LHCN-M2 (cell line): ENCODE data around the gene RFX7. TPM values are rescaled to one million over a fixed set of nuclear protein-coding genes. Genes with fewer than 3 reads are reported as not detected.

Experiments used
- DNase-seq: peaks from one replicate; pipeline ENCODE4 v3.0.0-alpha.2; 2012; ENCODE audit warnings: low read depth
- total RNA-seq: library from RNA; depleted of rRNA; stranded (reverse); fragments of >200 nt; gene quantifications from 2 replicates; pipeline ENCODE4 v1.2.3, GENCODE V29; 2014

Gene RFX7
- total RNA-seq, 1 experiment from 2014 or later, result 9.8 TPM

DNA sequence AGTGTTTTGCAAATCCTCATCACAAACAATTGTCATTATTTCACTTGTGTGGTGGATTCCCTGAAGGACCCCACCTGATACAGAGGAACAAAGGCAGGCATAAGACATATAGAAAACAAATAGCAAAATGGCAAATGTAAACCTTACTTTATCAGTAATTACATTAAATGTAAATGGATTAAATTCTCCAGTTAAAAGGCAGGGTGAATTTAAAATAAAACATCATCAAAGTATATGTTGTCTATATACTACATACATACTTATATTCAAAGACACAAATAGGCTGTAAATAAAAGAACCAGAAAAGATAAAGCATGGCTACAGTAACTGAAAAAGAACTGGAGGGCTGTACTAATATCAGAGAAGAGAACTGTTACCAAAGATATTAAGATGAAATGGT, 117.3 kb downstream of the RFX7 start:
- no peak for DNase-seq

DNA sequence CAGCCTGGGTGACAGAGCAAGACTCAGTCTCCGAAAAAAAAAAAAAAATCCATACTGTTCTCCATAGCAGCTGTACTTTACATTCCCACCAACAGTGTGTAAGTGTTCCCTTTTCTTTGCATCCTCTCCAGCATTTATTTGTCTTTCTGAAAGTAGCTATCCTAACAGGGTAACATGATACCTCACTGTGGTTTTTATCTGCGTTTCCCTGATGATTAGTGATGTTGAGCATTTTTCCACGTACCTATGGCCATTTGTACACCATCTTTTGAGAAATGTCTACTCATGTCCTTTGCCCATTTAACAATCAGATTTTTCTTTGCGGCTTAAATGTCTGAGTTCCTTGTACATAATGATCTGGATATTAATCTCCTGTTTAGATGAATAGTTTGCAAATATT, 119.3 kb downstream of the RFX7 start:
- DNase-seq, result peak; percentile 19

- no peak for DNase-seq
These were observed 137.8 kb downstream of the RFX7 start for GRCh38 chr15:56105855-56106254.

- DNase-seq, result no peak
These were observed 141.2 kb downstream of the RFX7 start for GRCh38 chr15:56102441-56102840.

- no peak for DNase-seq
These were observed 144.4 kb downstream of the RFX7 start for GRCh38 chr15:56099311-56099710.

GRCh38 chr15:56098195-56098863, 145.3 kb downstream of the RFX7 start:
- no peak for DNase-seq

DNA sequence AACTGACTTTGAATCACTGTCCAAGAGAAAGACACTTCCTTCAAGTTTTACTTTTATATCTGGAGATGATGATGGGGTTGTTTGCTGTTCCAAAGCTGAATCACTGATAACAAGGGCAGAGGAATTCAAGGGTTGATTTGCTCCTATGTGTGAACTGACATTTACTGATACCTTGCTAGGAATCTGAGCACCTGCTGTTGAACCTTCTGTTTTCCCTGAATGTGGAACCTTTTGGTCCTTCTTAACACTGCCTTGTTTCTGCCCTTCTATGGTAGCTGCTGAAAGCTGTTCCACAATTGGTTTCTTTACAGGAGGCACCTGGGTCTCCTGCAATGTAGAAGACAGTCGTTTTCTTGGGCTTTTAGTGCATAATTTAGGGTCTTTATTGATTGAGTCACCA, 148.3 kb downstream of the RFX7 start:
- DNase-seq, result no peak

GRCh38 chr15:56094171-56094570, 149.5 kb downstream of the RFX7 start:
- no peak for DNase-seq

GRCh38 chr15:56088389-56088788, 155.3 kb downstream of the RFX7 start:
- no peak for DNase-seq

DNA sequence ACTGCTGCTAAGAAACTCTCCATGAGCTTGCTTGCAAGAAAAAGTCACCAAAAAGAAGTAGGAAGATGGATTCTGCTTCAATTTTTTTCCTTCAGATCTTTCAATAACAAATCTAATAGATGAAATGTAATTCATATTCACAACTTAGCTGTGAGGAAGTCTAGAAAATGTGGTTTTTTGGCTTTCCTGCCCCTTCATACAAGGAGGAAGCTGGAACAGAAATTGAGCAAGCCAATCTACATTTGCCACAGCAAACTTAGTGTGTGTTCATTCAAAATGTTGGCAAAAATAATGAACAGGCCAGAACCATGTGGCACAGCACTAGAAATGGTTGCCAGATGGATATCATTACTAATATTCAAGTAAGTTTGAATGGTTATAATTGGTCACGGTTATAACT, 157.1 kb downstream of the RFX7 start:
- DNase-seq, result no peak

- no peak for DNase-seq
These were observed 161.4 kb downstream of the RFX7 start for GRCh38 chr15:56082263-56082761.

DNA sequence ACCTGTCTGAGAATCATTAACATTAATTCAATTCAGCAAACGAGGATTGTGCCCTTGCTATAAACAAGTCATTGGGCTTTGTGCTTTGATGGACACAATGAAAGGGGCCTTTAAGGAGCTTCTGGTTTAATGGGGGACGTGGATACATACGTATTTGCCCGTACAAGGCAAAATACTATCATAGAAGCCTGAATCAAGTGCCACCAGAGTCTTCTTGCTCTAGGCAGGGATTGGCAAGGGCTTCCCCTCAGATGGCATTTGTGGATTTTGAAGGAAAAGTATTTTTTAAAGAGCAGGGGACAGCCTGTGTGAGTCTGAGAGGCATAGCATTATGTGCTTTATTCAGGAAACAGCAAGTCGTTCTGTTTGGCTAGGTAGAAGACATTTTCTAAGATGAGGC, 166.6 kb downstream of the RFX7 start:
- no peak for DNase-seq

- no peak for DNase-seq
These were observed 167.0 kb downstream of the RFX7 start for GRCh38 chr15:56076640-56077039.

DNA sequence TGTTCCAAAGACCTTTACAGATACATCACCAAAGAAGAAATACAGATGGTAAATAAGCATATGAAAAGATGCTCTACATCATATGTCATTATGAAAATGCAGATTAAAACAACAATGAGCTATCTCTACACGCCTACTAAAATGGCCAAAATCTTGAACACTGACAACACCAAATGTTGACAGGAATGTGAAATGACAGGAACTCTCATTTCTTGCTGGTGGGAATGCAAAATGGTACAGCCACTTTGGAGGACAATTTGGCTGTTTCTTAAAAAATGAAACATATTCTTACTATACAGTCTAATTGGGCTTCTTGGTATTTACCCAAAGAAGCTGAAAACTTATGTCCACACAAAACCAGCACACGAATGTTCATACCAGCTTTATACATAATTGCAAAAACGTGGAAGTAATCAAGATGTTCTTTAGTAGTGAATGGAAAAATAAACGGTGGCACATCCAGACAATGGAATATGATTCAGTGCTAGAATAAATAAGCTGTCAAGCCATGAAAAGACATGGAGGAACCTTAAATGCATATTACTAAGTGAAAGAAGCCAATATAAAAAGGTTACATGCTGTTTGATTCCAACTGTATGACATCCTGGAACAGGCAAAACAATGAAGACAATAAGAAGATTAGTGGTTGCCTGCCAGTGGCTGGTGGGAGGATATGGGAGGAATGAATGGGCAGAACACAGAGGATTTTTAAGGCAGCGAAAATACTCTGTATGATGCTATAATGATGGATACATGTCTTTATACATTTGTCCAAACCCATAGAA, 169.0 kb downstream of the RFX7 start:
- DNase-seq, result no peak

- no peak for DNase-seq
These were observed 179.5 kb downstream of the RFX7 start for GRCh38 chr15:56064152-56064551.

DNA sequence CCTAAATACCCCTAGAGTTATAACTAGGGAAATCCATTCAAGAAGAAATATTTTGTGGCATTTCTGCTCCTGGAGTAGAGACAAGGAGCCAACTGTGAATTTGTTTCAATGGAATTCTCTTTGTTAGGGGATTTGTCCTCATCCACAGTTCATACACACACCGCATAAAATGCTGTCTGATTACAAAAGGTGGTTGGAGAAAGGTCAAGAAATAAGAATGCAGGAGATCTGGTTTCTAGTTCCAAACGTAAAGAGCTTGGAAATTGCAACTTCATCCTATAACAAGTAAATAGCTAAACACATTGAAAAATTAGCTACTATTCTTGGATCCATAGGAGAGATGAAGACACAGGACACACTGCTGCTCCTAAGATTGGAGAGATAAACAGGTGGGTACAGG, 184.0 kb downstream of the RFX7 start:
- DNase-seq, result no peak

DNA sequence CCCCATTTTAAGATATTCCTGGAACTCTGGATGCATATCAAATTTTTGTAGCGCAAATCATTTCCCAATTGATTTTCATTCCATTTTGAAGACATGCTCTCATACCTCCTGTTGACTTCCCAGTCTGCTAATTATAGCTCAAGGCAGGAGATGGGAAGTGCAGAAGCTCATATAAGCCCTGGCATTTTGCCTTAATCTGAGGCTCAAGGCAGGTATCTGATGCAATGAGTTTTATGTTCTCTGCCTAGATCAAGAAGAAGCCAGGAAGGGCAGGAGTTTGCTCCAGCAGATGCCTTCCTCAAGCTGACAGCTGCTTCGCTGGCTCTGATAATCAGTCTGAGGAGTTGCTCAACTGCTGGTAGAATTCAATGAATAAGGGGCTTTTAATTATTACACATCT, 184.7 kb downstream of the RFX7 start:
- no peak for DNase-seq

- DNase-seq, result no peak
These were observed 187.1 kb downstream of the RFX7 start for GRCh38 chr15:56056626-56057025.

GRCh38 chr15:56053046-56053400, 190.7 kb downstream of the RFX7 start:
- no peak for DNase-seq

DNA sequence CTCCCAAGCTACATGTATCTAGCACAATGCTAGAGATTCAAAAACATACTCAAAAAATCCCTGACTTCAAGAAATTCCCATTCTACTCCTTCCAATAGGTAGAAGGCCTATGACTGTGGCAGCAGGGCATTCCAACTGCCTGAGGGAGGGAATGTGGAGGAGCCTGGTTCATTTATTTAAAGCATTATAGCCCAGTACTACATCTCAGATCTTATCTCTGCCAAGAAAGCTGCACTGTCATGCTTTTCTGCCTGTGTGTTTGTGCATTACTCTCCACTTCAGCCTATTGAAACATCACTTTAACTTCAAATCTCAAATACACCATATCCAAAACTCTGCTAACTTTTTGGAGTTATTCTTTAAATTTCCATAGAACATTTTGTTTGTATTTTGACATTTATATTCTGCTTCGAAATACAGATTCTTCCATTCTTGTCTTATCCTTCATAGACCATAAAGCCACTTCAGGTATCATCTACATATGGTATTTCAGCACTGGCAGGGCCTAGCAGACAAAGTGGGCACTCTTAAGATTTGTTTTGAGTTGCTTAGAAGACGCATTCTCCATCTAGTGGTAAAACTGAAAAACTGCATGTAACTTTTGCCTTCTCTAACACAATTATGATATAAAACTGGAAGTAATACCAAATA, 191.2 kb downstream of the RFX7 start:
- peak; percentile 45 for DNase-seq

GRCh38 chr15:56051676-56052075, 192.0 kb downstream of the RFX7 start:
- no peak for DNase-seq

DNA sequence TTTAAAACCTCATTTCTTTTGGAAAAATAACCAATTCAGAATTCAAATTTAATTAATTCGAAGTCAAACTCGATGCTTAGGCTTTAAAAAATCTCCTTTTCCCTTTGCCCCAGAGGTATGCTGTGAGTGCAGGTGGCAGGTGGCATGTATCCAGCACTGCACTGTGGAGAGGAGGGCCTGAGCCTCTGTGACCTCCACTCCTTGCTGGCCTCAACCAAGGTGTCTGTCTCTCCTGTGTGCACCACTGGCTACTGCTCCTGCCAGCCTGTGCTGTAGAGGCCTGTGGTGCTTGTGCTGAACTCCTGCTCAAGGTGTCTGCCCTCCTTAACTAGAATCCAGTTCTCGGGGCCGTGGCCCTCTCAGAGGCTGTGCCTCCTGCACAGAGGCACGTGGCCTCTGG, 194.1 kb downstream of the RFX7 start:
- no peak for DNase-seq

GRCh38 chr15:56047354-56047753, 196.3 kb downstream of the RFX7 start:
- peak; percentile 19 for DNase-seq
